ENCODE measurements around the gene NABP1.

NABP1 gene

GRCh38 chr2:191677646-191678436, at the start of gene NABP1:
TSS of gene NABP1 (plus strand) at chr2:191678136. CDS start at chr2:191678615, 479 bp downstream.
- H3K4me1 ChIP-seq (ENCODE audit: control insufficient read depth, insufficient read depth, low read length): peaks cover 7% of the 10 kb centered on the region
- H3K4me3 ChIP-seq (ENCODE audit: low read depth, low read length): peak within 1 kb of the TSS; percentile 85
- H3K27ac ChIP-seq (ENCODE audit: low read depth, low read length): peak within 1 kb of the TSS; percentile 67; the same call in 1 of the 2 replicates
- peaks cover 8% of the 10 kb centered on the region; the same call in 1 of the 2 replicates for H3K27me3 ChIP-seq (ENCODE audit: control insufficient read depth, insufficient read depth, low read length)
- peak within 1 kb of the TSS; percentile 86 for H3K9ac ChIP-seq (ENCODE audit: low read length)
- H3K9me3 ChIP-seq (ENCODE audit: control insufficient read depth, insufficient read depth, low read depth, low read length): no peaks in the 10 kb centered on the region; the same call in 1 of the 2 replicates
- H3K36me3 ChIP-seq (ENCODE audit: control insufficient read depth, insufficient read depth, low read length): peaks cover 8% of the 10 kb centered on the region

GRCh38 chr2:191629001-191629453, 48.9 kb upstream of the NABP1 start:
- H3K36me3 ChIP-seq (ENCODE audit: control insufficient read depth, insufficient read depth, low read length): no peaks in the 10 kb centered on the region
- H3K9me3 ChIP-seq (ENCODE audit: control insufficient read depth, insufficient read depth, low read depth, low read length): no peaks in the 10 kb centered on the region
- no peak overlapping the region for H3K9ac ChIP-seq (ENCODE audit: low read length)
- H3K27me3 ChIP-seq (ENCODE audit: control insufficient read depth, insufficient read depth, low read length): no peaks in the 10 kb centered on the region
- H3K4me1 ChIP-seq (ENCODE audit: control insufficient read depth, insufficient read depth, low read length): no peaks in the 10 kb centered on the region
- H3K27ac ChIP-seq (ENCODE audit: low read depth, low read length): no peak overlapping the region
- no peak overlapping the region for H3K4me3 ChIP-seq (ENCODE audit: low read depth, low read length)

GRCh38 chr2:191629976-191630712, 47.8 kb upstream of the NABP1 start:
- H3K4me1 ChIP-seq (ENCODE audit: control insufficient read depth, insufficient read depth, low read length): no peaks in the 10 kb centered on the region
- H3K9ac ChIP-seq (ENCODE audit: low read length): no peak overlapping the region
- no peaks in the 10 kb centered on the region for H3K27me3 ChIP-seq (ENCODE audit: control insufficient read depth, insufficient read depth, low read length)
- H3K9me3 ChIP-seq (ENCODE audit: control insufficient read depth, insufficient read depth, low read depth, low read length): no peaks in the 10 kb centered on the region
- H3K36me3 ChIP-seq (ENCODE audit: control insufficient read depth, insufficient read depth, low read length): no peaks in the 10 kb centered on the region
- H3K4me3 ChIP-seq (ENCODE audit: low read depth, low read length): no peak overlapping the region
- no peak overlapping the region for H3K27ac ChIP-seq (ENCODE audit: low read depth, low read length)

- peaks cover 2% of the 10 kb centered on the region; the same call in 1 of the 2 replicates for H3K4me1 ChIP-seq (ENCODE audit: control insufficient read depth, insufficient read depth, low read length)
- no peaks in the 10 kb centered on the region for H3K36me3 ChIP-seq (ENCODE audit: control insufficient read depth, insufficient read depth, low read length)
- H3K27me3 ChIP-seq (ENCODE audit: control insufficient read depth, insufficient read depth, low read length): no peaks in the 10 kb centered on the region
- no peak overlapping the region for H3K4me3 ChIP-seq (ENCODE audit: low read depth, low read length)
- H3K9ac ChIP-seq (ENCODE audit: low read length): no peak overlapping the region
- no peak overlapping the region for H3K27ac ChIP-seq (ENCODE audit: low read depth, low read length)
- no peaks in the 10 kb centered on the region for H3K9me3 ChIP-seq (ENCODE audit: control insufficient read depth, insufficient read depth, low read depth, low read length)
Measured at GRCh38 chr2:191631754-191632153, 46.2 kb upstream of the NABP1 start.

- Histone ChIP-seq H3K9me3 (ENCODE audit: control insufficient read depth, insufficient read depth, low read depth, low read length) (no peaks in the 10 kb centered on the region), H3K36me3 (ENCODE audit: control insufficient read depth, insufficient read depth, low read length) (no peaks in the 10 kb centered on the region), H3K4me1 (ENCODE audit: control insufficient read depth, insufficient read depth, low read length) (peaks cover 7% of the 10 kb centered on the region), H3K4me3 (ENCODE audit: low read depth, low read length) (no peak overlapping the region), H3K27me3 (ENCODE audit: control insufficient read depth, insufficient read depth, low read length) (no peaks in the 10 kb centered on the region), H3K9ac (ENCODE audit: low read length) (no peak overlapping the region), H3K27ac (ENCODE audit: low read depth, low read length) (no peak overlapping the region)
Measured at GRCh38 chr2:191632426-191632825, 45.5 kb upstream of the NABP1 start.

GRCh38 chr2:191634791-191635190, 43.1 kb upstream of the NABP1 start:
- H3K4me1 ChIP-seq (ENCODE audit: control insufficient read depth, insufficient read depth, low read length): peaks cover 20% of the 10 kb centered on the region
- H3K27ac ChIP-seq (ENCODE audit: low read depth, low read length): no peak overlapping the region

GRCh38 chr2:191635333-191636234, 42.4 kb upstream of the NABP1 start:
- no peak overlapping the region for H3K27ac ChIP-seq (ENCODE audit: low read depth, low read length)
- peaks cover 20% of the 10 kb centered on the region for H3K4me1 ChIP-seq (ENCODE audit: control insufficient read depth, insufficient read depth, low read length)
- no peak overlapping the region for H3K9ac ChIP-seq (ENCODE audit: low read length)

More at GRCh38 chr2:191634791-191635190, 43.1 kb upstream of the NABP1 start:
- no peak overlapping the region for H3K4me3 ChIP-seq (ENCODE audit: low read depth, low read length)
- H3K9me3 ChIP-seq (ENCODE audit: control insufficient read depth, insufficient read depth, low read depth, low read length): no peaks in the 10 kb centered on the region
- H3K9ac ChIP-seq (ENCODE audit: low read length): no peak overlapping the region
- H3K27me3 ChIP-seq (ENCODE audit: control insufficient read depth, insufficient read depth, low read length): no peaks in the 10 kb centered on the region
- H3K36me3 ChIP-seq (ENCODE audit: control insufficient read depth, insufficient read depth, low read length): no peaks in the 10 kb centered on the region

GRCh38 chr2:191636235-191636543, 41.7 kb upstream of the NABP1 start:
- Histone ChIP-seq H3K27me3 (ENCODE audit: control insufficient read depth, insufficient read depth, low read length) (no peaks in the 10 kb centered on the region), H3K9ac (ENCODE audit: low read length) (no peak overlapping the region), H3K4me1 (ENCODE audit: control insufficient read depth, insufficient read depth, low read length) (peaks cover 20% of the 10 kb centered on the region), H3K4me3 (ENCODE audit: low read depth, low read length) (no peak overlapping the region), H3K27ac (ENCODE audit: low read depth, low read length) (no peak overlapping the region), H3K9me3 (ENCODE audit: control insufficient read depth, insufficient read depth, low read depth, low read length) (no peaks in the 10 kb centered on the region), H3K36me3 (ENCODE audit: control insufficient read depth, insufficient read depth, low read length) (no peaks in the 10 kb centered on the region)

More at GRCh38 chr2:191635333-191636234, 42.4 kb upstream of the NABP1 start:
- no peaks in the 10 kb centered on the region for H3K36me3 ChIP-seq (ENCODE audit: control insufficient read depth, insufficient read depth, low read length)
- no peaks in the 10 kb centered on the region for H3K27me3 ChIP-seq (ENCODE audit: control insufficient read depth, insufficient read depth, low read length)
- H3K4me3 ChIP-seq (ENCODE audit: low read depth, low read length): no peak overlapping the region
- H3K9me3 ChIP-seq (ENCODE audit: control insufficient read depth, insufficient read depth, low read depth, low read length): no peaks in the 10 kb centered on the region

GRCh38 chr2:191636586-191636985, 41.4 kb upstream of the NABP1 start:
- Histone ChIP-seq H3K27ac (ENCODE audit: low read depth, low read length) (no peak overlapping the region), H3K4me3 (ENCODE audit: low read depth, low read length) (no peak overlapping the region), H3K9me3 (ENCODE audit: control insufficient read depth, insufficient read depth, low read depth, low read length) (no peaks in the 10 kb centered on the region), H3K4me1 (ENCODE audit: control insufficient read depth, insufficient read depth, low read length) (peaks cover 20% of the 10 kb centered on the region), H3K27me3 (ENCODE audit: control insufficient read depth, insufficient read depth, low read length) (no peaks in the 10 kb centered on the region), H3K36me3 (ENCODE audit: control insufficient read depth, insufficient read depth, low read length) (no peaks in the 10 kb centered on the region), H3K9ac (ENCODE audit: low read length) (no peak overlapping the region)

- H3K27ac ChIP-seq (ENCODE audit: low read depth, low read length): no peak overlapping the region
- H3K27me3 ChIP-seq (ENCODE audit: control insufficient read depth, insufficient read depth, low read length): no peaks in the 10 kb centered on the region
- H3K9ac ChIP-seq (ENCODE audit: low read length): no peak overlapping the region
- peaks cover 20% of the 10 kb centered on the region for H3K4me1 ChIP-seq (ENCODE audit: control insufficient read depth, insufficient read depth, low read length)
- no peaks in the 10 kb centered on the region for H3K9me3 ChIP-seq (ENCODE audit: control insufficient read depth, insufficient read depth, low read depth, low read length)
- no peak overlapping the region for H3K4me3 ChIP-seq (ENCODE audit: low read depth, low read length)
- no peaks in the 10 kb centered on the region for H3K36me3 ChIP-seq (ENCODE audit: control insufficient read depth, insufficient read depth, low read length)
Measured at GRCh38 chr2:191637182-191638078, 40.5 kb upstream of the NABP1 start.
